ENCODE results near the gene TXNDC5.
A peak's percentile ranks its signal among the peaks of the same experiment; 100 is the strongest.

Gene TXNDC5

GRCh38 chr6:7910654-7911344 is at the start of gene TXNDC5:
Gene TXNDC5 (minus strand): TSS chr6:7910788. CDS start chr6:7910776, 12 bp downstream.
- intact Hi-C loops (cut with micrococcal nuclease), result no loop called here
- peaks cover 12% of the 10 kb centered on the region for H3K4me1 Mint-ChIP-seq (ENCODE audit: low read depth)
- no peaks in the 10 kb centered on the region for H3K36me3 Mint-ChIP-seq (ENCODE audit: low read depth)
- H3K27me3 Mint-ChIP-seq, result peaks cover 3% of the 10 kb centered on the region
- H3K27ac Mint-ChIP-seq, result peak within 1 kb of the TSS; percentile 79
- peak within 1 kb of the TSS; percentile 85 for H3K4me3 Mint-ChIP-seq
- no peaks in the 10 kb centered on the region for H3K9me3 Mint-ChIP-seq

- Mint-ChIP-seq H3K36me3 (ENCODE audit: low read depth) (no peaks in the 10 kb centered on the region), H3K27me3 (no peaks in the 10 kb centered on the region), H3K27ac (no peak overlapping the region), H3K4me3 (no peak overlapping the region), H3K4me1 (ENCODE audit: low read depth) (no peaks in the 10 kb centered on the region), H3K9me3 (no peaks in the 10 kb centered on the region)
- intact Hi-C loops (cut with micrococcal nuclease), result no loop called here
These were observed 49.6 kb upstream of the TXNDC5 start for GRCh38 chr6:7960141-7960540.

GRCh38 chr6:7959453-7959852 is 48.9 kb upstream of the TXNDC5 start:
- no peaks in the 10 kb centered on the region for H3K27me3 Mint-ChIP-seq
- H3K4me3 Mint-ChIP-seq, result no peak overlapping the region
- H3K27ac Mint-ChIP-seq, result no peak overlapping the region
- H3K9me3 Mint-ChIP-seq, result no peaks in the 10 kb centered on the region
- H3K36me3 Mint-ChIP-seq (ENCODE audit: low read depth), result no peaks in the 10 kb centered on the region
- intact Hi-C loops (cut with micrococcal nuclease), result no loop called here
- H3K4me1 Mint-ChIP-seq (ENCODE audit: low read depth), result peaks cover 4% of the 10 kb centered on the region

- Mint-ChIP-seq H3K4me1 (ENCODE audit: low read depth) (peaks cover 5% of the 10 kb centered on the region), H3K4me3 (no peak overlapping the region), H3K27ac (no peak overlapping the region), H3K9me3 (no peaks in the 10 kb centered on the region), H3K36me3 (ENCODE audit: low read depth) (no peaks in the 10 kb centered on the region), H3K27me3 (no peaks in the 10 kb centered on the region)
- intact Hi-C loops (cut with micrococcal nuclease), result no loop called here
These were observed 47.9 kb upstream of the TXNDC5 start for GRCh38 chr6:7958464-7958863.

GRCh38 chr6:7956257-7956656 is 45.7 kb upstream of the TXNDC5 start:
- intact Hi-C loops (cut with micrococcal nuclease), result no loop called here
- Mint-ChIP-seq H3K36me3 (ENCODE audit: low read depth) (no peaks in the 10 kb centered on the region), H3K4me3 (no peak overlapping the region), H3K27me3 (no peaks in the 10 kb centered on the region), H3K9me3 (no peaks in the 10 kb centered on the region), H3K27ac (no peak overlapping the region), H3K4me1 (ENCODE audit: low read depth) (peaks cover 5% of the 10 kb centered on the region)

- peaks cover 5% of the 10 kb centered on the region for H3K4me1 Mint-ChIP-seq (ENCODE audit: low read depth)
- H3K36me3 Mint-ChIP-seq (ENCODE audit: low read depth), result no peaks in the 10 kb centered on the region
- H3K27ac Mint-ChIP-seq, result no peak overlapping the region
- H3K27me3 Mint-ChIP-seq, result no peaks in the 10 kb centered on the region
- intact Hi-C loops (cut with micrococcal nuclease), result no loop called here
- peaks cover 2% of the 10 kb centered on the region for H3K9me3 Mint-ChIP-seq
- no peak overlapping the region for H3K4me3 Mint-ChIP-seq
These were observed 44.1 kb upstream of the TXNDC5 start for GRCh38 chr6:7954477-7955200.

- H3K4me3 Mint-ChIP-seq, result no peak overlapping the region
- no peak overlapping the region for H3K27ac Mint-ChIP-seq
- intact Hi-C loops (cut with micrococcal nuclease), result no loop called here
These were observed 43.2 kb upstream of the TXNDC5 start for GRCh38 chr6:7953753-7954152.

GRCh38 chr6:7939864-7940228 is 29.3 kb upstream of the TXNDC5 start:
- no peak overlapping the region for H3K4me3 Mint-ChIP-seq
- no peaks in the 10 kb centered on the region for H3K9me3 Mint-ChIP-seq
- no peak overlapping the region for H3K27ac Mint-ChIP-seq
- no peaks in the 10 kb centered on the region for H3K36me3 Mint-ChIP-seq (ENCODE audit: low read depth)
- intact Hi-C loops (cut with micrococcal nuclease), result no loop called here
- no peaks in the 10 kb centered on the region for H3K27me3 Mint-ChIP-seq
- peaks cover 14% of the 10 kb centered on the region for H3K4me1 Mint-ChIP-seq (ENCODE audit: low read depth)

More at GRCh38 chr6:7953753-7954152, 43.2 kb upstream of the TXNDC5 start:
- Mint-ChIP-seq H3K4me1 (ENCODE audit: low read depth) (peaks cover 5% of the 10 kb centered on the region), H3K36me3 (ENCODE audit: low read depth) (no peaks in the 10 kb centered on the region), H3K27me3 (no peaks in the 10 kb centered on the region), H3K9me3 (peaks cover 9% of the 10 kb centered on the region)

GRCh38 chr6:7939184-7939863 is 28.7 kb upstream of the TXNDC5 start:
- Mint-ChIP-seq H3K9me3 (no peaks in the 10 kb centered on the region), H3K4me3 (no peak overlapping the region), H3K4me1 (ENCODE audit: low read depth) (peaks cover 14% of the 10 kb centered on the region), H3K27ac (peak overlapping the region; percentile 67), H3K27me3 (no peaks in the 10 kb centered on the region), H3K36me3 (ENCODE audit: low read depth) (no peaks in the 10 kb centered on the region)
- intact Hi-C loops (cut with micrococcal nuclease), result no loop called here

- peak overlapping the region; percentile 67 for H3K27ac Mint-ChIP-seq
- H3K4me1 Mint-ChIP-seq (ENCODE audit: low read depth), result peaks cover 14% of the 10 kb centered on the region
- intact Hi-C loops (cut with micrococcal nuclease), result no loop called here
- H3K9me3 Mint-ChIP-seq, result no peaks in the 10 kb centered on the region
- H3K4me3 Mint-ChIP-seq, result peak overlapping the region; percentile 13
- no peaks in the 10 kb centered on the region for H3K27me3 Mint-ChIP-seq
- no peaks in the 10 kb centered on the region for H3K36me3 Mint-ChIP-seq (ENCODE audit: low read depth)
These were observed 28.1 kb upstream of the TXNDC5 start for GRCh38 chr6:7938562-7939183.

- no peaks in the 10 kb centered on the region for H3K9me3 Mint-ChIP-seq
- H3K4me1 Mint-ChIP-seq (ENCODE audit: low read depth), result peaks cover 9% of the 10 kb centered on the region
- H3K36me3 Mint-ChIP-seq (ENCODE audit: low read depth), result no peaks in the 10 kb centered on the region
- intact Hi-C loops (cut with micrococcal nuclease), result no loop called here
- no peak overlapping the region for H3K4me3 Mint-ChIP-seq
- no peak overlapping the region for H3K27ac Mint-ChIP-seq
- H3K27me3 Mint-ChIP-seq, result no peaks in the 10 kb centered on the region
These were observed 23.2 kb upstream of the TXNDC5 start for GRCh38 chr6:7933794-7934193.

- Mint-ChIP-seq H3K36me3 (ENCODE audit: low read depth) (no peaks in the 10 kb centered on the region), H3K9me3 (no peaks in the 10 kb centered on the region), H3K4me3 (no peak overlapping the region), H3K27me3 (no peaks in the 10 kb centered on the region), H3K4me1 (ENCODE audit: low read depth) (no peaks in the 10 kb centered on the region), H3K27ac (no peak overlapping the region)
- intact Hi-C loops (cut with micrococcal nuclease), result no loop called here
These were observed 22.0 kb upstream of the TXNDC5 start for GRCh38 chr6:7932625-7933024.

GRCh38 chr6:7924867-7925266 is 14.3 kb upstream of the TXNDC5 start:
- no peaks in the 10 kb centered on the region for H3K27me3 Mint-ChIP-seq
- intact Hi-C loops (cut with micrococcal nuclease), result no loop called here
- H3K4me3 Mint-ChIP-seq, result no peak overlapping the region
- H3K9me3 Mint-ChIP-seq, result peaks cover 19% of the 10 kb centered on the region
- no peak overlapping the region for H3K27ac Mint-ChIP-seq
- no peaks in the 10 kb centered on the region for H3K36me3 Mint-ChIP-seq (ENCODE audit: low read depth)
- H3K4me1 Mint-ChIP-seq (ENCODE audit: low read depth), result no peaks in the 10 kb centered on the region

GRCh38 chr6:7922596-7922995 is 12.0 kb upstream of the TXNDC5 start:
- no peaks in the 10 kb centered on the region for H3K27me3 Mint-ChIP-seq
- H3K4me1 Mint-ChIP-seq (ENCODE audit: low read depth), result no peaks in the 10 kb centered on the region
- intact Hi-C loops (cut with micrococcal nuclease), result no loop called here
- no peaks in the 10 kb centered on the region for H3K36me3 Mint-ChIP-seq (ENCODE audit: low read depth)
- H3K4me3 Mint-ChIP-seq, result no peak overlapping the region
- no peak overlapping the region for H3K27ac Mint-ChIP-seq
- peaks cover 19% of the 10 kb centered on the region for H3K9me3 Mint-ChIP-seq

Measured in dendritic cell treated with granulocyte-macrophage colony-stimulating factor and Interleukin-4, amounts not matched to agents 40 ng/mL and 50 ng/mL, for 4 days (primary cell).